GM23338 (cell line): ENCODE measurements around the gene TCP11. TPM values are rescaled to one million over a fixed set of nuclear protein-coding genes. Genes with fewer than 3 reads are reported as not detected.
A peak's percentile ranks its signal among the peaks of the same experiment; 100 is the strongest.

Experiments used
- ATAC-seq: fragments of 200-7000 bp; cut with Tn5 transposase; 3 replicates; pipeline ENCODE4 v1.9.1; 2020
- DNase-seq: peaks from one replicate; pipeline ENCODE4 v3.0.0-alpha.2; 2015; ENCODE audit warnings: low spot score
- H2AFZ ChIP-seq: fragments of 200-600 bp; sonication (generic); 2 replicates; pipeline ENCODE4 v1.8.0; 2016; ENCODE audit warnings: antibody characterized with exemption, mild to moderate bottlenecking, moderate library complexity
- H3F3A ChIP-seq: fragments of 200-600 bp; sonication (generic); replicated peaks from 2 replicates; pipeline ENCODE4 v1.8.0; 2017; ENCODE audit warnings: antibody characterized with exemption, mixed run types, low read depth
- H3K27ac ChIP-seq: fragments of 200-600 bp; sonication (generic); 2 replicates; pipeline ENCODE4 v1.6.1; 2016; ENCODE audit warnings: low read depth
- H3K27me3 ChIP-seq: fragments of 200-600 bp; sonication (generic); 2 replicates; pipeline ENCODE4 v1.8.0; 2016; ENCODE audit warnings: mild to moderate bottlenecking, mixed run types, moderate library complexity; ENCODE audit not compliant: insufficient read depth
- H3K36me3 ChIP-seq: fragments of 200-600 bp; sonication (generic); 2 replicates; pipeline ENCODE4 v1.8.0; 2016; ENCODE audit warnings: mild to moderate bottlenecking; ENCODE audit not compliant: insufficient read depth
- H3K4me1 ChIP-seq: fragments of 200-600 bp; sonication (generic); 2 replicates; pipeline ENCODE4 v1.8.0; 2016; ENCODE audit warnings: mild to moderate bottlenecking, moderate library complexity; ENCODE audit not compliant: insufficient read depth
- H3K4me2 ChIP-seq: fragments of 200-600 bp; sonication (generic); 2 replicates; pipeline ENCODE4 v1.7.1; 2017; ENCODE audit warnings: mixed run types
- H3K4me3 ChIP-seq: fragments of 200-600 bp; sonication (generic); 2 replicates; pipeline ENCODE4 v1.6.1; 2016; ENCODE audit warnings: mixed run types
- H3K79me2 ChIP-seq: fragments of 200-600 bp; sonication (generic); replicated peaks from 2 replicates; pipeline ENCODE4 v1.8.0; 2017; ENCODE audit warnings: mild to moderate bottlenecking; ENCODE audit not compliant: insufficient read depth
- H3K9me2 ChIP-seq: fragments of 200-600 bp; sonication (generic); 2 replicates; pipeline ENCODE4 v1.8.0; 2017; ENCODE audit not compliant: insufficient read depth
- H4K20me1 ChIP-seq: fragments of 200-600 bp; sonication (generic); replicated peaks from 2 replicates; pipeline ENCODE4 v1.8.0; 2017; ENCODE audit warnings: mild to moderate bottlenecking; ENCODE audit not compliant: insufficient read depth
- H3K27ac Mint-ChIP-seq: 2 replicates; pipeline ENCODE4 v1.8.0; 2020; ENCODE audit warnings: inconsistent platforms, mild to moderate bottlenecking, moderate library complexity, mixed read lengths
- H3K27me3 Mint-ChIP-seq: 3 replicates; pipeline ENCODE4 v1.8.0; 2022; ENCODE audit warnings: low read depth, mild to moderate bottlenecking, moderate library complexity, mixed read lengths, inconsistent platforms; ENCODE audit not compliant: insufficient read depth, poor library complexity
- H3K36me3 Mint-ChIP-seq: 3 replicates; pipeline ENCODE4 v1.8.0; 2021; ENCODE audit warnings: low read depth, mild to moderate bottlenecking, inconsistent platforms, moderate library complexity, mixed read lengths
- H3K4me1 Mint-ChIP-seq: 3 replicates; pipeline ENCODE4 v1.8.0; 2020; ENCODE audit warnings: mild to moderate bottlenecking, inconsistent platforms, mixed read lengths
- H3K4me3 Mint-ChIP-seq: 3 replicates; pipeline ENCODE4 v1.8.0; 2021; ENCODE audit warnings: moderate library complexity, mild to moderate bottlenecking, inconsistent platforms, mixed read lengths
- H3K9me3 Mint-ChIP-seq: 3 replicates; pipeline ENCODE4 v1.8.0; 2020; ENCODE audit warnings: moderate library complexity, mild to moderate bottlenecking, inconsistent platforms, mixed read lengths
- CREB1 ChIP-seq: fragments of 250-450 bp; sonication (Bioruptor Pico); IDR thresholded peaks from 2 replicates; pipeline ENCODE4 v1.5.0; 2020; ENCODE audit warnings: low read depth, mild to moderate bottlenecking, moderate library complexity
- EZH2 ChIP-seq: fragments of 200-600 bp; sonication (generic); IDR thresholded peaks from one replicate; pipeline ENCODE4 v1.8.0; 2017; ENCODE audit warnings: antibody characterized with exemption, mild to moderate bottlenecking, low read depth; ENCODE audit not compliant: unreplicated experiment
- NANOG ChIP-seq: IDR thresholded peaks from 2 replicates; pipeline ENCODE4 v1.6.1; 2016; ENCODE audit warnings: antibody characterized with exemption, borderline replicate concordance
- POLR2AphosphoS5 ChIP-seq: IDR thresholded peaks from 2 replicates; pipeline ENCODE4 v1.6.1; 2016; ENCODE audit warnings: antibody characterized with exemption, low read depth
- STAT1 ChIP-seq: IDR thresholded peaks from one replicate; pipeline ENCODE4 v1.6.1; 2016; ENCODE audit warnings: antibody characterized with exemption; ENCODE audit not compliant: unreplicated experiment
- ZNF114 ChIP-seq: fragments of 250-450 bp; sonication (Bioruptor Pico); IDR thresholded peaks from 2 replicates; pipeline ENCODE4 v1.5.0; 2020; ENCODE audit warnings: mild to moderate bottlenecking, moderate library complexity
- ZNF331 ChIP-seq: fragments of 250-450 bp; sonication (Bioruptor Pico); IDR thresholded peaks from 2 replicates; pipeline ENCODE4 v1.5.0; 2020; ENCODE audit warnings: low read depth, mild to moderate bottlenecking, moderate library complexity
- polyA plus RNA-seq: library from polyadenylated mRNA; unstranded; fragments of >200 nt; fragmentation: Nextera tagmentation; extraction: Ambion mirVana; gene quantifications from 2 replicates; pipeline ENCODE4 v1.2.1, GENCODE V29; 2016
- total RNA-seq: library from RNA; depleted of rRNA; stranded (reverse); fragments of >200 nt; shearing (Covaris generic); gene quantifications from 2 replicates; pipeline ENCODE4 v1.2.3, GENCODE V29; 2014
- TF ChIP-seq, protein P1 (sequence below): IDR thresholded peaks from 2 replicates; pipeline ENCODE4 v1.6.1; 2016; ENCODE audit warnings: antibody characterized with exemption
- TF ChIP-seq, protein P2 (sequence below): fragments of 250-450 bp; sonication (Bioruptor Pico); IDR thresholded peaks from 2 replicates; pipeline ENCODE4 v1.5.0; 2020; ENCODE audit warnings: mild to moderate bottlenecking, moderate library complexity
- TF ChIP-seq, protein P3 (sequence below): IDR thresholded peaks from one replicate; pipeline ENCODE4 v1.6.1; 2018; ENCODE audit warnings: antibody characterized with exemption; ENCODE audit not compliant: unreplicated experiment

Gene TCP11
- total and polyA plus RNA-seq, 2 experiments from 2014 or later, result not detected

DNA sequence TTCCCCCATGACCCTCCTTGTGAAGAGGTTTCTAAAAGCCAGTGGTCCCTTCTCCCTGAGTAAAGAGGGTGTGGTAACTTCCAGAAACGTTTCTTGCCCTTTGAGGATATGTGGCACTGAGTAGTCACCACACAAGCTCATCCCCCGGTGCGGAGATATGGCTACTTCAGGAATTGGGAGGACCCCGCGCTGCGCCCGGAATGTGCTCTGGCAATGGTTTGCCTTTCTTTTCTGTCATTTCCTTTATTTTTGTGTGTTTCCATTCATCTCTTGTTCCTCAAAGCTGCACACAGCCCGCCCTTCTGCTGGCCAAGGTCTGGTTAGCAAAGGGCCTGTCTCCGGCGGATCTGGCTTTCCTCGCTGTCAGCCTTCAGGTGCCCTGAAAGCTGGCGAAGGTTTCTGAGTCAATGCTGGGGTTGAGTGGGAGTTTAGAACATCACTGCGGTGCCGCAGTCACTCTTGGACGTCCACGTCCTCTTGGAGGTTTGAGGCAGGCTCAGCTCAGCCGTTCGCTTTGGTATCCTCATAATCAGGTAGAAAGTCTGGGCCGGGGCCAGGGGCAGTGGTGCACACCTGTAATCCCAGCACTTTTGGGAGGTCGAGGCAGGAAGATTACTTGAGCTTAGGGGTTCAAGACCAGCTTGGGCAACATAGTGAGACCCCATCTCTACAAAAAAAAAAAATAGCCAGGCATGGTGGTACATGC is 67.2 kb downstream of the TCP11 start:
- Histone ChIP-seq H3K79me2 (no peaks in the 10 kb centered on the region), H3K9me2 (no peaks in the 10 kb centered on the region), H3K4me3 (no peak overlapping the region), H3K36me3 (no peaks in the 10 kb centered on the region), H2AFZ (no peak overlapping the region), H3K4me2 (no peak overlapping the region), H3K27me3 (no peaks in the 10 kb centered on the region), H3K4me1 (peaks cover 20% of the 10 kb centered on the region), H3F3A (no peaks in the 10 kb centered on the region), H3K27ac (no peak overlapping the region), H4K20me1 (no peaks in the 10 kb centered on the region)
- TF ChIP-seq, protein P1, sequence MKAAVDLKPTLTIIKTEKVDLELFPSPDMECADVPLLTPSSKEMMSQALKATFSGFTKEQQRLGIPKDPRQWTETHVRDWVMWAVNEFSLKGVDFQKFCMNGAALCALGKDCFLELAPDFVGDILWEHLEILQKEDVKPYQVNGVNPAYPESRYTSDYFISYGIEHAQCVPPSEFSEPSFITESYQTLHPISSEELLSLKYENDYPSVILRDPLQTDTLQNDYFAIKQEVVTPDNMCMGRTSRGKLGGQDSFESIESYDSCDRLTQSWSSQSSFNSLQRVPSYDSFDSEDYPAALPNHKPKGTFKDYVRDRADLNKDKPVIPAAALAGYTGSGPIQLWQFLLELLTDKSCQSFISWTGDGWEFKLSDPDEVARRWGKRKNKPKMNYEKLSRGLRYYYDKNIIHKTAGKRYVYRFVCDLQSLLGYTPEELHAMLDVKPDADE, result no peak
- TF ChIP-seq POLR2AphosphoS5 (no peak), EZH2 (no peak), NANOG (no peak), ZNF114 (CRISPR knock-in tag) (no peak)
- no peak for ATAC-seq
- H3K36me3 Mint-ChIP-seq, result peaks cover 9% of the 10 kb centered on the region; the same call in 2 of the 3 replicates
- peaks cover 38% of the 10 kb centered on the region for H3K4me1 Mint-ChIP-seq
- DNase-seq, result no peak
- H3K4me3 Mint-ChIP-seq, result no peak overlapping the region
- peak overlapping the region; percentile 30; the same call in 1 of the 2 replicates for H3K27ac Mint-ChIP-seq
- H3K9me3 Mint-ChIP-seq, result no peaks in the 10 kb centered on the region
- peaks cover 14% of the 10 kb centered on the region for H3K27me3 Mint-ChIP-seq

DNA sequence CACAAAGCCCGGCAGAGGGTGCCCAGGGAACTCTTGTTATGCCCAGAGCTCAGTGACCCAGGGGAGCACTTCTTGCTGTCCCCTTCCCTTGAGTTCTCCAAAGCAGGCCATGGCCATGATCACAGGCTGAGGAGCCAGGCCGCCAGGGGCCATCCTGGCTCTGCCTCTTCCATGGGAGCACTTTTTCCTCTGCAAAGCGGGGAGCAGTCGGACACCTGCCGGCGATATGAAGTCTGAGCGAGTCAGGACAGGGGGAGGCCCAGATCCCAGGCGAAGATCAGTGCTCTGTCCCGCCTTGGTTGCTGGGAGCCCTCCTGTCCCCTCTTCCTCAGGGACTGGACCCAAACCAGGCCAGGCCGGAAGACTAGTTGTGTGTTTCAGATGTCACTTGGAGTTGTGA is 67.9 kb downstream of the TCP11 start:
- Histone ChIP-seq H3K36me3 (no peaks in the 10 kb centered on the region), H2AFZ (no peak overlapping the region), H3K4me3 (no peak overlapping the region), H3K4me1 (peaks cover 25% of the 10 kb centered on the region), H3F3A (no peaks in the 10 kb centered on the region), H3K27ac (no peak overlapping the region), H3K4me2 (no peak overlapping the region), H3K27me3 (no peaks in the 10 kb centered on the region), H3K9me2 (no peaks in the 10 kb centered on the region), H3K79me2 (no peaks in the 10 kb centered on the region), H4K20me1 (no peaks in the 10 kb centered on the region)
- DNase-seq, result no peak
- Mint-ChIP-seq H3K4me1 (peaks cover 45% of the 10 kb centered on the region), H3K27me3 (peaks cover 14% of the 10 kb centered on the region), H3K9me3 (no peaks in the 10 kb centered on the region), H3K36me3 (peaks cover 9% of the 10 kb centered on the region; the same call in 2 of the 3 replicates), H3K4me3 (no peak overlapping the region), H3K27ac (peak overlapping the region; percentile 43; the same call in 1 of the 2 replicates)
- no peak for ATAC-seq
- no peak for TF ChIP-seq CREB1
- no peak for TF ChIP-seq EZH2
- TF ChIP-seq, protein P2, sequence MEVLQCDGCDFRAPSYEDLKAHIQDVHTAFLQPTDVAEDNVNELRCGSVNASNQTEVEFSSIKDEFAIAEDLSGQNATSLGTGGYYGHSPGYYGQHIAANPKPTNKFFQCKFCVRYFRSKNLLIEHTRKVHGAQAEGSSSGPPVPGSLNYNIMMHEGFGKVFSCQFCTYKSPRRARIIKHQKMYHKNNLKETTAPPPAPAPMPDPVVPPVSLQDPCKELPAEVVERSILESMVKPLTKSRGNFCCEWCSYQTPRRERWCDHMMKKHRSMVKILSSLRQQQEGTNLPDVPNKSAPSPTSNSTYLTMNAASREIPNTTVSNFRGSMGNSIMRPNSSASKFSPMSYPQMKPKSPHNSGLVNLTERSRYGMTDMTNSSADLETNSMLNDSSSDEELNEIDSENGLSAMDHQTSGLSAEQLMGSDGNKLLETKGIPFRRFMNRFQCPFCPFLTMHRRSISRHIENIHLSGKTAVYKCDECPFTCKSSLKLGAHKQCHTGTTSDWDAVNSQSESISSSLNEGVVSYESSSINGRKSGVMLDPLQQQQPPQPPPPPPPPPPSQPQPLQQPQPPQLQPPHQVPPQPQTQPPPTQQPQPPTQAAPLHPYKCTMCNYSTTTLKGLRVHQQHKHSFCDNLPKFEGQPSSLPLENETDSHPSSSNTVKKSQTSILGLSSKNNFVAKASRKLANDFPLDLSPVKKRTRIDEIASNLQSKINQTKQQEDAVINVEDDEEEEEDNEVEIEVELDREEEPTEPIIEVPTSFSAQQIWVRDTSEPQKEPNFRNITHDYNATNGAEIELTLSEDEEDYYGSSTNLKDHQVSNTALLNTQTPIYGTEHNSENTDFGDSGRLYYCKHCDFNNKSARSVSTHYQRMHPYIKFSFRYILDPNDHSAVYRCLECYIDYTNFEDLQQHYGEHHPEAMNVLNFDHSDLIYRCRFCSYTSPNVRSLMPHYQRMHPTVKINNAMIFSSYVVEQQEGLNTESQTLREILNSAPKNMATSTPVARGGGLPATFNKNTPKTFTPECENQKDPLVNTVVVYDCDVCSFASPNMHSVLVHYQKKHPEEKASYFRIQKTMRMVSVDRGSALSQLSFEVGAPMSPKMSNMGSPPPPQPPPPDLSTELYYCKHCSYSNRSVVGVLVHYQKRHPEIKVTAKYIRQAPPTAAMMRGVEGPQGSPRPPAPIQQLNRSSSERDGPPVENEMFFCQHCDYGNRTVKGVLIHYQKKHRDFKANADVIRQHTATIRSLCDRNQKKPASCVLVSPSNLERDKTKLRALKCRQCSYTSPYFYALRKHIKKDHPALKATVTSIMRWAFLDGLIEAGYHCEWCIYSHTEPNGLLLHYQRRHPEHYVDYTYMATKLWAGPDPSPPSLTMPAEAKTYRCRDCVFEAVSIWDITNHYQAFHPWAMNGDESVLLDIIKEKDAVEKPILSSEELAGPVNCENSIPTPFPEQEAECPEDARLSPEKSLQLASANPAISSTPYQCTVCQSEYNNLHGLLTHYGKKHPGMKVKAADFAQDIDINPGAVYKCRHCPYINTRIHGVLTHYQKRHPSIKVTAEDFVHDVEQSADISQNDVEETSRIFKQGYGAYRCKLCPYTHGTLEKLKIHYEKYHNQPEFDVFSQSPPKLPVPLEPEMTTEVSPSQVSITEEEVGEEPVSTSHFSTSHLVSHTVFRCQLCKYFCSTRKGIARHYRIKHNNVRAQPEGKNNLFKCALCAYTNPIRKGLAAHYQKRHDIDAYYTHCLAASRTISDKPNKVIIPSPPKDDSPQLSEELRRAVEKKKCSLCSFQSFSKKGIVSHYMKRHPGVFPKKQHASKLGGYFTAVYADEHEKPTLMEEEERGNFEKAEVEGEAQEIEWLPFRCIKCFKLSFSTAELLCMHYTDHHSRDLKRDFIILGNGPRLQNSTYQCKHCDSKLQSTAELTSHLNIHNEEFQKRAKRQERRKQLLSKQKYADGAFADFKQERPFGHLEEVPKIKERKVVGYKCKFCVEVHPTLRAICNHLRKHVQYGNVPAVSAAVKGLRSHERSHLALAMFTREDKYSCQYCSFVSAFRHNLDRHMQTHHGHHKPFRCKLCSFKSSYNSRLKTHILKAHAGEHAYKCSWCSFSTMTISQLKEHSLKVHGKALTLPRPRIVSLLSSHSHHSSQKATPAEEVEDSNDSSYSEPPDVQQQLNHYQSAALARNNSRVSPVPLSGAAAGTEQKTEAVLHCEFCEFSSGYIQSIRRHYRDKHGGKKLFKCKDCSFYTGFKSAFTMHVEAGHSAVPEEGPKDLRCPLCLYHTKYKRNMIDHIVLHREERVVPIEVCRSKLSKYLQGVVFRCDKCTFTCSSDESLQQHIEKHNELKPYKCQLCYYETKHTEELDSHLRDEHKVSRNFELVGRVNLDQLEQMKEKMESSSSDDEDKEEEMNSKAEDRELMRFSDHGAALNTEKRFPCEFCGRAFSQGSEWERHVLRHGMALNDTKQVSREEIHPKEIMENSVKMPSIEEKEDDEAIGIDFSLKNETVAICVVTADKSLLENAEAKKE (CRISPR knock-in tag), result no peak
- TF ChIP-seq STAT1, result no peak
- TF ChIP-seq, protein P3, sequence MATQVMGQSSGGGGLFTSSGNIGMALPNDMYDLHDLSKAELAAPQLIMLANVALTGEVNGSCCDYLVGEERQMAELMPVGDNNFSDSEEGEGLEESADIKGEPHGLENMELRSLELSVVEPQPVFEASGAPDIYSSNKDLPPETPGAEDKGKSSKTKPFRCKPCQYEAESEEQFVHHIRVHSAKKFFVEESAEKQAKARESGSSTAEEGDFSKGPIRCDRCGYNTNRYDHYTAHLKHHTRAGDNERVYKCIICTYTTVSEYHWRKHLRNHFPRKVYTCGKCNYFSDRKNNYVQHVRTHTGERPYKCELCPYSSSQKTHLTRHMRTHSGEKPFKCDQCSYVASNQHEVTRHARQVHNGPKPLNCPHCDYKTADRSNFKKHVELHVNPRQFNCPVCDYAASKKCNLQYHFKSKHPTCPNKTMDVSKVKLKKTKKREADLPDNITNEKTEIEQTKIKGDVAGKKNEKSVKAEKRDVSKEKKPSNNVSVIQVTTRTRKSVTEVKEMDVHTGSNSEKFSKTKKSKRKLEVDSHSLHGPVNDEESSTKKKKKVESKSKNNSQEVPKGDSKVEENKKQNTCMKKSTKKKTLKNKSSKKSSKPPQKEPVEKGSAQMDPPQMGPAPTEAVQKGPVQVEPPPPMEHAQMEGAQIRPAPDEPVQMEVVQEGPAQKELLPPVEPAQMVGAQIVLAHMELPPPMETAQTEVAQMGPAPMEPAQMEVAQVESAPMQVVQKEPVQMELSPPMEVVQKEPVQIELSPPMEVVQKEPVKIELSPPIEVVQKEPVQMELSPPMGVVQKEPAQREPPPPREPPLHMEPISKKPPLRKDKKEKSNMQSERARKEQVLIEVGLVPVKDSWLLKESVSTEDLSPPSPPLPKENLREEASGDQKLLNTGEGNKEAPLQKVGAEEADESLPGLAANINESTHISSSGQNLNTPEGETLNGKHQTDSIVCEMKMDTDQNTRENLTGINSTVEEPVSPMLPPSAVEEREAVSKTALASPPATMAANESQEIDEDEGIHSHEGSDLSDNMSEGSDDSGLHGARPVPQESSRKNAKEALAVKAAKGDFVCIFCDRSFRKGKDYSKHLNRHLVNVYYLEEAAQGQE, result no peak
- no peak for TF ChIP-seq POLR2AphosphoS5
- TF ChIP-seq ZNF114 (CRISPR knock-in tag), result no peak
- TF ChIP-seq ZNF331 (CRISPR knock-in tag), result no peak
